ENCODE data around the gene HCFC1.

GRCh38 chrX:153925739-153926551, 45.7 kb downstream of the HCFC1 start, which contains the start of gene ARHGAP4:
- TF ChIP-seq EZH2 (IDR thresholded peaks at IDR 0.05; ENCODE audit: borderline replicate concordance, low read depth, low read length, poor library complexity, severe bottlenecking), result no peak
- no peak for TF ChIP-seq CTCF (conservative IDR thresholded peaks at IDR 0.05; ENCODE audit: low read depth, low read length)
